Kidney (tissue), 14 donors: ENCODE data around the gene RECQL5. TPM values are rescaled to one million over a fixed set of nuclear protein-coding genes. Genes with fewer than 3 reads are reported as not detected.

Experiments
- DNase-seq, 5 donors: peaks; one replicate each; pipeline ENCODE4 v3.0.0-alpha.2; 2013 to 2020
- FAIRE-seq: peaks from 2 replicates; lab custom pipeline; 2012; peaks lifted over from hg19 to GRCh38; lab: Jason Lieb, UNC
- H3K27ac ChIP-seq, 2 donors: one replicate each; pipeline ENCODE4 v1.7.0; 2013; ENCODE audit warnings: low read depth in 2 of 2, low read length in 2 of 2, inconsistent platforms in 1 of 2
- H3K27me3 ChIP-seq: one replicate; pipeline ENCODE4 v1.7.1; 2013; ENCODE audit warnings: low read length, inconsistent platforms; ENCODE audit not compliant: control insufficient read depth, insufficient read depth
- H3K36me3 ChIP-seq, 3 donors: one replicate each; pipeline versions ENCODE4 v1.7.0 to v1.7.1; 2013; ENCODE audit warnings: low read length in 3 of 3, control low read depth in 1 of 3, inconsistent platforms in 1 of 3; ENCODE audit not compliant: insufficient read depth in 3 of 3, control insufficient read depth in 2 of 3
- H3K4me1 ChIP-seq, 3 donors: one replicate each; pipeline versions ENCODE4 v1.7.0 to v1.7.1; 2013; ENCODE audit warnings: low read length in 3 of 3, inconsistent platforms in 1 of 3, low read depth in 1 of 3; ENCODE audit not compliant: control insufficient read depth in 2 of 3, insufficient read depth in 2 of 3
- H3K4me3 ChIP-seq, 3 donors: one replicate each; pipeline versions ENCODE4 v1.7.0 to v1.8.1; 2013; ENCODE audit warnings: low read length in 3 of 3, control low read depth in 1 of 3, inconsistent platforms in 1 of 3
- H3K9ac ChIP-seq, 3 donors: one replicate each; pipeline versions ENCODE4 v1.7.0 to v1.7.1; 2013; ENCODE audit warnings: low read length in 3 of 3, control low read depth in 1 of 3, inconsistent platforms in 1 of 3
- H3K9me3 ChIP-seq, 3 donors: one replicate each; pipeline versions ENCODE4 v1.7.0 to v1.7.1; 2013; ENCODE audit warnings: low read length in 3 of 3, control low read depth in 1 of 3, inconsistent platforms in 1 of 3; ENCODE audit not compliant: control insufficient read depth in 2 of 3, insufficient read depth in 1 of 3
- intact Hi-C: fragments of 100-400 bp; cut with DNase I; formaldehyde crosslinking; loops from one replicate; pipeline ENCODE4 v1.11.1; 2022
- polyA plus RNA-seq: library from polyadenylated mRNA; stranded (reverse); fragments of 350-450 nt; fragmentation: Illumina TruSeq; extraction: RNeasy Lipid Tissue Mini Kit (QIAGEN cat#74804); gene quantifications from one replicate; pipeline ENCODE4 v1.2.3, GENCODE V29; 2014; ENCODE audit warnings: low read depth, low replicate concordance; ENCODE audit not compliant: insufficient read depth
- total RNA-seq: library from RNA; stranded (reverse); fragmentation: NEBNext Ultra II Directional; extraction: Animal tissue kit (Norgen Biotek cat#: 25700); gene quantifications from one replicate; pipeline ENCODE4 v1.2.1, GENCODE V29; 2021
- TF ChIP-seq, protein P1 (sequence below): IDR thresholded peaks from 3 replicates; pipeline ENCODE4 v1.5.1; 2012; ENCODE audit warnings: mild to moderate bottlenecking, moderate library complexity, borderline replicate concordance; ENCODE audit not compliant: insufficient read depth; ENCODE audit errors: extremely low read depth
- donor health status: control.
- donor health status: control.
- donor health status: control.
- donor health status: control.
- donor health status: control.
- donor health status: DM: yes; HTN: yes; CAD: no.
- donor health status: Normal renal cell carcinoma (clear cell type).

RECQL5 gene
- total and polyA plus RNA-seq, 2 donors from 2014 or later, result 40.0 to 51.6 TPM

DNA sequence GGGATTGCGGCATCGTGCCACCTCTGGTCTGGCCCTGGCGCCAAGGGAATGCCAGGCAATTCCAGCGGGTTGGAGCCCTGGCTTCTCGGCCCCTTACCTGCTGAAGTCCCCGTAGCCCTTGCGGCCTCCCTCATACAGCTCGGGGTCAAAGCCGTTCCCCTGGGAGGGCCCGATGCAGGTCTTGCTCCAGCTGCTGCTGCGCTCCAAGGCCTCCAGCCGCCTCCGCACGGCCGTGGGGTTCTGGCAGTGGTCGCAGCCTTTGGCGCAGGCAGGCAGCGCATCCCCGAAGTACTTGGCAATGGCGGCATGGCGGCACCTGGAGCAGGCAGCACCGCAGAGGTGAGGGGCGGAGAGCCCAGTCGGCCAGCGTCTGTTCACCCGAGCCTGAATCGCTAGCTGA is 35.6 kb downstream of the RECQL5 start:
- Histone ChIP-seq H3K9me3 (no peaks in the 10 kb centered on the region), H3K27me3 (no peaks in the 10 kb centered on the region), H3K4me3 (no peak overlapping the region), H3K4me1 (peaks cover 0 to 19% (median 8%) of the 10 kb centered on the region in 3 donors), H3K9ac (no peak overlapping the region), H3K27ac (no peak overlapping the region), H3K36me3 (peaks cover 0 to 8% (median 2%) of the 10 kb centered on the region in 3 donors)
- TF ChIP-seq, protein P1, sequence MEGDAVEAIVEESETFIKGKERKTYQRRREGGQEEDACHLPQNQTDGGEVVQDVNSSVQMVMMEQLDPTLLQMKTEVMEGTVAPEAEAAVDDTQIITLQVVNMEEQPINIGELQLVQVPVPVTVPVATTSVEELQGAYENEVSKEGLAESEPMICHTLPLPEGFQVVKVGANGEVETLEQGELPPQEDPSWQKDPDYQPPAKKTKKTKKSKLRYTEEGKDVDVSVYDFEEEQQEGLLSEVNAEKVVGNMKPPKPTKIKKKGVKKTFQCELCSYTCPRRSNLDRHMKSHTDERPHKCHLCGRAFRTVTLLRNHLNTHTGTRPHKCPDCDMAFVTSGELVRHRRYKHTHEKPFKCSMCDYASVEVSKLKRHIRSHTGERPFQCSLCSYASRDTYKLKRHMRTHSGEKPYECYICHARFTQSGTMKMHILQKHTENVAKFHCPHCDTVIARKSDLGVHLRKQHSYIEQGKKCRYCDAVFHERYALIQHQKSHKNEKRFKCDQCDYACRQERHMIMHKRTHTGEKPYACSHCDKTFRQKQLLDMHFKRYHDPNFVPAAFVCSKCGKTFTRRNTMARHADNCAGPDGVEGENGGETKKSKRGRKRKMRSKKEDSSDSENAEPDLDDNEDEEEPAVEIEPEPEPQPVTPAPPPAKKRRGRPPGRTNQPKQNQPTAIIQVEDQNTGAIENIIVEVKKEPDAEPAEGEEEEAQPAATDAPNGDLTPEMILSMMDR, result no peak
- DNase-seq, result peak in 1 of 5 donors; percentile 78
- no peak for FAIRE-seq
- intact Hi-C loops, result no loop called here

DNA sequence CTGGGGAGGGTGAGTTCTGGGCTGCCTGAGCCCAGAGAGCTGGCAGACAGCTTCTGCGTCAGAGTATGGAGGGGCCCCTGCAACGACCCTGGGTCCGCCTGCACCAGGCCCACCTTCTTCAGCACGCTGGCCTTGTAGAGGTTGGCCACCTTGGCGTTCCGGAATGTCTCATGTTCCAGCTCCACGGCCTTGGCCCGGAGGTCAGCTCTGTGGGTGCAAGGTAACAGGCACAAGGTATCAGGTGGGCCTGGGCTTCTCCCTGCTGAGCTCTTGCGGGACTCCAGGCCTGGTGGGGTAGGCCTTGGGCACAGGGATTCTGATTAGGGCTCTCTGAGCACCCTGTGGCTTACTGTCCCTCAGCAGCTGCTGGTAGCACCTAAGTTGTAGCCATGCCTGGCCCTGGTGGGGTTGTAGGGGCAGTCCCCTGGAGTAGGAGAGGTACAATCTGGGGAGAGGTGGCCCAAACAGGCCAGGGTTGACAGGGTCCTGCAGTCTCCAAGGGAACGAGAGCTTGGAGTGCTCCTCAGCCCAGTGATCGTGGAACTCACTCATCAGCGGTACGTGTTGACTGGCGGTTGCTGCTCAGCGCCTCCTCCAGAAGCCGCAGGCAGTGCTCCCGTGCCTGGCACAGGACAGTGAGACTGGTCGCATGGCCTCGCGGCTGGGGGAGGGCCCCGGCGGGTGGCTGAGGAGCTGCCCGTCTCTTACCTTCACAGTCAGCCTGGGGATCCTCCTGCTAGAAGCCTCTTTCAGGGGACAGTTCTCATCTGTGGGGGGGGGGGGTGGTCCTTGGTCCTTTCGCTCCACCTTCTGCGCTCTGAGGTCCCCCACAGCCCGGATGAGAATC is 36.7 kb downstream of the RECQL5 start:
- TF ChIP-seq, protein P1, result no peak
- Histone ChIP-seq H3K27ac (no peak overlapping the region), H3K9ac (no peak overlapping the region), H3K4me3 (no peak overlapping the region), H3K36me3 (peaks cover 2 to 16% (median 2%) of the 10 kb centered on the region in 3 donors), H3K4me1 (peaks cover 0 to 16% (median 8%) of the 10 kb centered on the region in 3 donors), H3K27me3 (no peaks in the 10 kb centered on the region), H3K9me3 (no peaks in the 10 kb centered on the region)
- no peak for FAIRE-seq
- intact Hi-C loops, result no loop called here
- DNase-seq, result peak in 1 of 5 donors; percentile 60

DNA sequence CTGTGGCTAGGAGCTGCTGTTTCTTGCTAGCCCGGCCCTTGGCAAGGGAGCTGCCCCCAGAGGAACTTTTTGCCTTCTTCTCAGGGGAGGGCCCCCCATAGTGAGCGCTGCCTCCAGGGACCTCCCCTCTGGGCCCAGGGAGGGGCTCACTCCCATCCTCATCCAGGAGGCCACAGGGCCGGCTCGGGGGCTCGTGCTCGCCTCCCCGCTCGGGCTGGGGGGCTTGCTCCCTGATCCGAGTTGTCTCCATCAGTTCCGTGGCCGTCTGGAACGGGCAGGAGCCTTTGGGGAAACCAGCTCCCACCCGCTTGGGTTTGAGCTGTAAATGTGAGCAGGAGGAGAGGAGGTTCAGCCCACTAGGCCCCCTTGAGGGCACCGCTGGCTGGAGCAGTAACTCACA is 37.8 kb downstream of the RECQL5 start:
- intact Hi-C loops, result no loop called here
- no peak overlapping the region for H3K4me3 ChIP-seq
- H3K36me3 ChIP-seq, result peaks cover 2 to 20% (median 2%) of the 10 kb centered on the region in 3 donors
- no peaks in the 10 kb centered on the region for H3K27me3 ChIP-seq
- TF ChIP-seq, protein P1, result no peak
- DNase-seq, result peak in 1 of 5 donors; percentile 59
- H3K27ac ChIP-seq, result no peak overlapping the region
- H3K9me3 ChIP-seq, result no peaks in the 10 kb centered on the region
- no peak overlapping the region for H3K9ac ChIP-seq
- no peak for FAIRE-seq
- peaks cover 0 to 14% (median 8%) of the 10 kb centered on the region in 3 donors for H3K4me1 ChIP-seq
